PFSK-1 (cell line): ENCODE results near the gene CEP162.

ENCODE experiments used
- FOXP2 ChIP-seq: optimal IDR thresholded peaks from 2 replicates; pipeline ENCODE3; 2011; ENCODE audit warnings: borderline replicate concordance, control low read depth, inconsistent platforms; ENCODE audit not compliant: insufficient read depth; ENCODE audit errors: extremely low read length, extremely low read depth
- POLR2AphosphoS5 ChIP-seq: IDR thresholded peaks from 2 replicates; pipeline ENCODE4 v1.6.1; 2012; ENCODE audit warnings: low read depth, mild to moderate bottlenecking, control low read depth, low read length, moderate library complexity
- REST ChIP-seq, 2 experiments: IDR thresholded peaks; 2 replicates each; pipeline versions ENCODE4 v1.6.1 to v1.8.0; 2011 to 2012; ENCODE audit warnings: low read depth in 2 of 2, low read length in 2 of 2, control low read depth in 1 of 2, inconsistent platforms in 1 of 2, mild to moderate bottlenecking in 1 of 2, moderate library complexity in 1 of 2; ENCODE audit not compliant: insufficient read depth in 1 of 2
- SIN3A ChIP-seq: IDR thresholded peaks from 2 replicates; pipeline ENCODE4 v1.6.1; 2012; ENCODE audit warnings: mild to moderate bottlenecking, low read length, moderate library complexity, borderline replicate concordance; ENCODE audit not compliant: insufficient read depth
- TAF1 ChIP-seq: IDR thresholded peaks from 2 replicates; pipeline ENCODE4 v1.6.1; 2012; ENCODE audit warnings: low read length, control low read depth, borderline replicate concordance; ENCODE audit not compliant: insufficient read depth

- TF ChIP-seq REST (IDR thresholded peaks at IDR 0.05; ENCODE audit: insufficient read depth in 1 of 2, low read depth in 2 of 2, low read length in 2 of 2) = no peak
- TF ChIP-seq TAF1 = no peak
- no peak for TF ChIP-seq SIN3A
- no peak for TF ChIP-seq POLR2AphosphoS5
- no peak for TF ChIP-seq FOXP2
These were observed 3.2 kb downstream of the CEP162 start for GRCh38 chr6:84224251-84224650.
